Neuronal stem cell (in vitro differentiated cells): Measurements from ENCODE around the gene ANOS1.

Source experiments
- DNase-seq: peaks from one replicate; pipeline ENCODE4 v3.0.0-alpha.2; 2013; ENCODE audit warnings: low spot score
- H2AFZ ChIP-seq: one replicate; pipeline ENCODE4 v1.6.1; 2013; ENCODE audit warnings: mild to moderate bottlenecking, low read length, inconsistent platforms
- H2AK5ac ChIP-seq: 2 replicates; pipeline ENCODE4 v1.6.1; 2013; ENCODE audit warnings: low read depth, mild to moderate bottlenecking, inconsistent platforms, low read length, moderate library complexity, mixed read lengths
- H2BK120ac ChIP-seq: 2 replicates; pipeline ENCODE4 v1.6.1; 2013; ENCODE audit warnings: low read depth, mild to moderate bottlenecking, inconsistent platforms, low read length, moderate library complexity, mixed read lengths
- H2BK12ac ChIP-seq: one replicate; pipeline ENCODE4 v1.6.1; 2013; ENCODE audit warnings: low read length, inconsistent platforms
- H2BK15ac ChIP-seq: 2 replicates; pipeline ENCODE4 v1.6.1; 2013; ENCODE audit warnings: mild to moderate bottlenecking, low read length, inconsistent platforms, mixed read lengths
- H2BK5ac ChIP-seq: one replicate; pipeline ENCODE4 v1.6.1; 2013; ENCODE audit warnings: inconsistent platforms, mild to moderate bottlenecking, low read length, moderate library complexity
- H3K14ac ChIP-seq: one replicate; pipeline ENCODE4 v1.6.1; 2013; ENCODE audit warnings: low read length, inconsistent platforms
- H3K18ac ChIP-seq: 2 replicates; pipeline ENCODE4 v1.6.1; 2013; ENCODE audit warnings: low read length, inconsistent platforms
- H3K23ac ChIP-seq: 2 replicates; pipeline ENCODE4 v1.6.1; 2013; ENCODE audit warnings: low read depth, mild to moderate bottlenecking, mixed read lengths, low read length, inconsistent platforms; ENCODE audit not compliant: poor library complexity
- H3K27ac ChIP-seq: replicated peaks from 3 replicates; pipeline ENCODE4 v1.5.1; 2013; ENCODE audit warnings: low read length, inconsistent platforms
- H3K27me3 ChIP-seq, 3 experiments: 2 replicates each; pipeline ENCODE4 v1.6.1; 2013; ENCODE audit warnings: low read length in 3 of 3, mild to moderate bottlenecking in 2 of 3, inconsistent platforms in 1 of 3, low read depth in 1 of 3, mixed read lengths in 1 of 3, moderate library complexity in 1 of 3; ENCODE audit not compliant: control insufficient read depth in 3 of 3, insufficient read depth in 3 of 3
- H3K36me3 ChIP-seq, 2 donors: replicated peaks in 1 of 2; 2 replicates each; pipeline ENCODE4 v1.6.1; 2013; ENCODE audit warnings: low read length in 2 of 2; ENCODE audit not compliant: control insufficient read depth in 2 of 2, insufficient read depth in 2 of 2
- H3K4ac ChIP-seq: 2 replicates; pipeline ENCODE4 v1.6.1; 2013; ENCODE audit warnings: inconsistent platforms, mild to moderate bottlenecking, low read length, moderate library complexity
- H3K4me1 ChIP-seq, 2 donors: 1 replicate in 1 of 2; 2 replicates in 1 of 2; pipeline ENCODE4 v1.6.1; 2013; ENCODE audit warnings: low read length in 2 of 2, low read depth in 1 of 2; ENCODE audit not compliant: control insufficient read depth in 2 of 2, insufficient read depth in 1 of 2
- H3K4me2 ChIP-seq: one replicate; pipeline ENCODE4 v1.6.1; 2013; ENCODE audit warnings: mild to moderate bottlenecking, low read length, inconsistent platforms; ENCODE audit not compliant: insufficient read depth, poor library complexity, severe bottlenecking
- H3K4me3 ChIP-seq, 2 donors: 2 replicates each; pipeline ENCODE4 v1.5.1; 2013; ENCODE audit warnings: low read length in 2 of 2, mild to moderate bottlenecking in 2 of 2, inconsistent platforms in 1 of 2, moderate library complexity in 1 of 2
- H3K79me1 ChIP-seq: one replicate; pipeline ENCODE4 v1.6.1; 2013; ENCODE audit warnings: low read depth, mild to moderate bottlenecking, inconsistent platforms, low read length, moderate library complexity
- H3K9ac ChIP-seq: one replicate; pipeline ENCODE4 v1.6.1; 2013; ENCODE audit warnings: mild to moderate bottlenecking, low read depth, low read length, inconsistent platforms; ENCODE audit not compliant: poor library complexity
- H3K9me3 ChIP-seq, 2 donors: replicated peaks in 1 of 2; 2 replicates each; pipeline versions ENCODE3 to v1.6.1; 2013; ENCODE audit warnings: low read length in 2 of 2, mild to moderate bottlenecking in 2 of 2, inconsistent platforms in 1 of 2, low read depth in 1 of 2, mixed read lengths in 1 of 2, moderate library complexity in 1 of 2; ENCODE audit not compliant: control insufficient read depth in 2 of 2, insufficient read depth in 1 of 2
- H4K8ac ChIP-seq: one replicate; pipeline ENCODE4 v1.6.1; 2013; ENCODE audit warnings: low read depth, mild to moderate bottlenecking, inconsistent platforms, low read length, moderate library complexity
- H4K91ac ChIP-seq: one replicate; pipeline ENCODE4 v1.6.1; 2013; ENCODE audit warnings: low read length, low read depth, mild to moderate bottlenecking, inconsistent platforms; ENCODE audit not compliant: poor library complexity
- WGBS, 2 donors: extraction: QIAGEN DNeasy Blood & Tissue Kit; methylation state at CpG; one replicate each; pipeline ENCODE4 v1.1.7; 2013; ENCODE audit warnings: missing lambda C conversion rate in 2 of 2, mixed read lengths in 1 of 2; ENCODE audit not compliant: insufficient read length in 2 of 2, insufficient replicate concordance in 1 of 2; ENCODE audit errors: extremely low coverage in 2 of 2; 5-methylcytosine and 5-hydroxymethylcytosine counted together

Gene ANOS1

DNA sequence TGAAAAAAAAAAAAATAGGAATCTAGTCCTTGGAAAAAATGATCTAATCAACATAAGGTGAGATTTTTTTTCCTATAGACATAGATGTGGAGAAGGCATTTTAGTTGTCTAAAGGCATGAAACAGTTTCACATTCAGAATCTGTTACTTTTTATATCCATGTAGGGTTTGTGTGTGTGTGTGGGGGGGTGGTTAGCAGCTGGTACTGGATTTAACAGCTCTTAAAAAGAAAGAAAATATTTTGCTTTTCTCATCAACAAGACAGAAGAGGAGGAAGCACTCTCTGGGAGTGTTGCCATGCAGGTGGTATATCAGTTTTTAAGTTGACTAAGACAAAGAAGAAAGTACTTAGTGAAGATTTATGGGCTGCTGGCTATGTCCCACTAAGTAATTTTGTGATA is 145.0 kb downstream of the ANOS1 start:
- H3K79me1 ChIP-seq = no peaks in the 10 kb centered on the region
- no peak overlapping the region for H3K4me2 ChIP-seq
- H2BK15ac ChIP-seq = no peak overlapping the region
- no peak overlapping the region for H3K18ac ChIP-seq
- H3K4me3 ChIP-seq = no peak overlapping the region
- H2AFZ ChIP-seq = no peak overlapping the region
- no peaks in the 10 kb centered on the region for H3K27me3 ChIP-seq
- H3K9me3 ChIP-seq = no peaks in the 10 kb centered on the region
- no peak overlapping the region for H2BK120ac ChIP-seq
- no peak overlapping the region for H2AK5ac ChIP-seq
- no peak overlapping the region for H4K8ac ChIP-seq
- no peak overlapping the region for H3K4ac ChIP-seq
- H3K27ac ChIP-seq = no peak overlapping the region
- H3K4me1 ChIP-seq = no peaks in the 10 kb centered on the region
- no peak overlapping the region for H3K14ac ChIP-seq
- no peak overlapping the region for H4K91ac ChIP-seq
- H3K36me3 ChIP-seq = no peaks in the 10 kb centered on the region
- H3K9ac ChIP-seq = no peak overlapping the region
- no peak overlapping the region for H3K23ac ChIP-seq
- no peak overlapping the region for H2BK12ac ChIP-seq
- no peak for DNase-seq
- H2BK5ac ChIP-seq = no peak overlapping the region

DNA sequence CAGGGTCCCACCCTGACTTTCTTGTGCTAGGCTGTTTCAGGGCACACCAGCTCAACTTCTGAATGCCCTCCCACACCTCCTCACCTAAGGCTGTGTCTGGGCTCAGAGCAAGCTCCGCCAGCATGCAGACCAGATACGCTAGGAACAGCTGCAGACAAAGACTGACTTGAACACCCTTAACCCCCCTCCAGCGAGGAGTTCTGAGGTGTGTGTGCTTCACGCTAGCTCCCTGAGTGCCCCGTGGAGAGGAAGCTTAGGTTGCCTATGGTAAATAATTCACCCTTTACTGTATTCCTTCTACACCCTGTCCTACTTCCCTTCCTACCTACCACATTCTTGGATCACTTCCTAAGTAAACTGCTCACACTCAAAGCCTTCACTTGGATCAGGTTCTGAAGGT is 152.3 kb downstream of the ANOS1 start:
- Histone ChIP-seq H3K4me3 (no peak overlapping the region), H3K79me1 (no peaks in the 10 kb centered on the region), H3K9me3 (no peaks in the 10 kb centered on the region), H3K4me1 (no peaks in the 10 kb centered on the region), H3K9ac (no peak overlapping the region), H3K14ac (no peak overlapping the region), H2BK12ac (no peak overlapping the region), H3K23ac (no peak overlapping the region), H4K91ac (no peak overlapping the region), H4K8ac (no peak overlapping the region), H3K27ac (no peak overlapping the region), H2BK15ac (no peak overlapping the region), H2BK120ac (no peak overlapping the region), H3K4ac (no peak overlapping the region), H3K27me3 (no peaks in the 10 kb centered on the region), H2AFZ (no peak overlapping the region), H2AK5ac (no peak overlapping the region), H3K4me2 (no peak overlapping the region), H3K36me3 (no peaks in the 10 kb centered on the region), H2BK5ac (no peak overlapping the region), H3K18ac (no peak overlapping the region)
- no peak for DNase-seq
- WGBS, 2 donors = no CpG with 5 or more reads among the region's 5 CpGs

DNA sequence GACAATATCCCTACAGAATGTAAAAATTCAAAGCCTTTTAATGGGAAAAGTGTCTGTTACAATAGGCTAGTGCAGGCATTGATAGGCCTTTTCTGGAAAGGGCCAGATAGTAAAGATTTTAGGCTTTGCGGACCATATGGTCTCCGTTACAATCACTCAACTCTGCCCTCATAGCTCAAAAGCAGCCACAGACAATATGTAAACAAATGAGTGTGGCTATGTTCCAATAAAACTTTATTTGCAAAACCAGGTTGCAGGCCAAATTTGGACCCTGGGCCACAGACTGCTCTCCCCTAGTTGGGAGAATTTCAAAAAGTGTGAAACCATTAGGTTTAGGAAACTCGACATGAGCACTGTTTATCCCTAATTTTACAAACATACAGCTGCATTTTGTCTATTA is 155.1 kb downstream of the ANOS1 start:
- H3K4me1 ChIP-seq = no peaks in the 10 kb centered on the region
- H2BK15ac ChIP-seq = no peak overlapping the region
- H2BK120ac ChIP-seq = no peak overlapping the region
- no peak overlapping the region for H4K8ac ChIP-seq
- no peak overlapping the region for H3K14ac ChIP-seq
- H3K27me3 ChIP-seq = no peaks in the 10 kb centered on the region
- no peak overlapping the region for H2AK5ac ChIP-seq
- no peak overlapping the region for H3K4ac ChIP-seq
- no peak overlapping the region for H2BK5ac ChIP-seq
- H3K79me1 ChIP-seq = no peaks in the 10 kb centered on the region
- no peak overlapping the region for H3K4me3 ChIP-seq
- no peak overlapping the region for H3K4me2 ChIP-seq
- no peak overlapping the region for H2AFZ ChIP-seq
- no peak overlapping the region for H3K23ac ChIP-seq
- no peak overlapping the region for H2BK12ac ChIP-seq
- WGBS, 2 donors = no CpG with 5 or more reads among the region's 3 CpGs
- H3K27ac ChIP-seq = no peak overlapping the region
- H3K18ac ChIP-seq = no peak overlapping the region
- no peak overlapping the region for H3K9ac ChIP-seq
- no peak overlapping the region for H4K91ac ChIP-seq
- no peaks in the 10 kb centered on the region for H3K36me3 ChIP-seq
- H3K9me3 ChIP-seq = no peaks in the 10 kb centered on the region
- no peak for DNase-seq

DNA sequence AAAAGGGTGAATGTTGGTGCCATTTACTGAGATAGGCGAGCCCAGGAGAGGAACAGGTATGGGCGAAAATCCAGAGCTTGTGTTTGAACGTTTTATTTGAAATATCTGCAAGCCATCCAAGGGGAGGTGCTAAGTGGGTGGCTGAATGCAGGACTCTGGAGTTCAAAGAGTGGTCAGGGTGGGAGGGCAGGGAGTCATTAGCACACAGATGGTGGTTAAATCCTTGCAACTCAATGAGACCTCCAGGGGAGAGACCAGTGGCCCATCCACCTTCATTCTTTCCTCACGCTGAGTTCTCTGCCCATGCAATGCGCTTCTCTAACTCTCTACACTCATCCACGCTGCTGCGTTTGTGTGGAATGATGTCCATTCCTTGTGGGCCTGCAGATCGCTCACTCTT is 166.2 kb downstream of the ANOS1 start:
- Histone ChIP-seq H3K79me1 (no peaks in the 10 kb centered on the region), H3K36me3 (peaks cover 0 to 6% of the 10 kb centered on the region in 2 donors), H4K91ac (no peak overlapping the region), H3K4me2 (no peak overlapping the region), H3K14ac (no peak overlapping the region), H3K18ac (no peak overlapping the region), H3K4me1 (no peaks in the 10 kb centered on the region), H2BK5ac (no peak overlapping the region), H2BK15ac (no peak overlapping the region), H3K9ac (no peak overlapping the region), H3K9me3 (no peaks in the 10 kb centered on the region), H2BK120ac (no peak overlapping the region), H3K4me3 (no peak overlapping the region), H3K27me3 (no peaks in the 10 kb centered on the region), H4K8ac (no peak overlapping the region), H2AK5ac (no peak overlapping the region), H3K4ac (no peak overlapping the region), H2BK12ac (no peak overlapping the region), H2AFZ (no peak overlapping the region), H3K27ac (no peak overlapping the region), H3K23ac (no peak overlapping the region)
- DNase-seq = no peak
- WGBS, 2 donors = no CpG with 5 or more reads among the region's 8 CpGs
